Right cardiac atrium (tissue), 5 donors: ENCODE measurements around the gene SLC35F3. TPM values are rescaled to one million over a fixed set of nuclear protein-coding genes. Genes with fewer than 3 reads are reported as not detected.

Experiments used
- ATAC-seq, 2 donors: fragments of 200-7000 bp; cut with Tn5 transposase; one replicate each; pipeline versions ENCODE4 v1.8.0 to v1.9.1; 2020; ENCODE audit warnings: moderate library complexity in 2 of 2, mild to moderate bottlenecking in 1 of 2
- DNase-seq, 3 donors: peaks; one replicate each; pipeline ENCODE4 v3.0.0-alpha.2; 2020
- H3K27ac ChIP-seq: one replicate; pipeline ENCODE4 v1.5.1; 2013; ENCODE audit warnings: mild to moderate bottlenecking, low read length, control low read depth, moderate library complexity
- H3K27me3 ChIP-seq: one replicate; pipeline ENCODE4 v1.6.1; 2013; ENCODE audit not compliant: control insufficient read depth, insufficient read depth
- H3K4me1 ChIP-seq: one replicate; pipeline ENCODE4 v1.6.1; 2013; ENCODE audit warnings: low read length; ENCODE audit not compliant: control insufficient read depth, insufficient read depth
- H3K4me3 ChIP-seq: one replicate; pipeline ENCODE4 v1.5.1; 2013; ENCODE audit warnings: low read length, control low read depth
- H3K9me3 ChIP-seq: one replicate; pipeline ENCODE4 v1.6.1; 2013; ENCODE audit warnings: low read length; ENCODE audit not compliant: control insufficient read depth
- WGBS: extraction: QIAGEN DNeasy Blood & Tissue Kit; methylation state at CpG from one replicate; pipeline ENCODE4 v1.1.7; 2013; 5-methylcytosine and 5-hydroxymethylcytosine counted together
- intact Hi-C, 4 donors: fragments of 100-400 bp; cut with DNase I; formaldehyde crosslinking; loops; one replicate each; pipeline versions ENCODE4 v1.11.0 to v1.14.0; 2022 to 2023
- polyA plus RNA-seq: library from polyadenylated mRNA; stranded (reverse); fragments of 200-250 nt; gene quantifications from one replicate; pipeline ENCODE4 v1.2.3, GENCODE V29; 2013
- total RNA-seq, 4 donors: library from RNA; stranded (reverse); fragmentation: NEBNext Ultra II Directional; extraction: Animal tissue kit (Norgen Biotek cat#: 25700); gene quantifications; one replicate each; pipeline ENCODE4 v1.2.1, GENCODE V29; 2021
- donor health status: healthy with polysubstance abuse.
- donor health status: DM: no; HTN: yes; CAD: no.
- donor health status: DM: no; HTN: no; CAD: no.
- donor health status: DM: no; HTN: yes; CAD: no; lungs with severe emphysema.
- donor health status: DM: yes; HTN: yes; CAD: no.

SLC35F3 gene
- total and polyA plus RNA-seq, 5 donors, result 0.09 TPM; not detected in 4

- DNase-seq (no peak), ATAC-seq (no peak)
- intact Hi-C loops, result no loop called here
- no peak overlapping the region for H3K27ac ChIP-seq
- WGBS, result 59% methylated on average over 5 of the region's 5 CpGs
- no peaks in the 10 kb centered on the region for H3K9me3 ChIP-seq
- H3K4me1 ChIP-seq, result no peaks in the 10 kb centered on the region
- no peaks in the 10 kb centered on the region for H3K27me3 ChIP-seq
- H3K4me3 ChIP-seq, result no peak overlapping the region
These were observed 96.1 kb downstream of the SLC35F3 start for GRCh38 chr1:234000557-234001041.

GRCh38 chr1:234001817-234002216, 97.3 kb downstream of the SLC35F3 start:
- no peaks in the 10 kb centered on the region for H3K4me1 ChIP-seq
- no peak for DNase-seq
- intact Hi-C loops, result no loop called here
- H3K4me3 ChIP-seq, result no peak overlapping the region
- H3K27ac ChIP-seq, result no peak overlapping the region
- no peaks in the 10 kb centered on the region for H3K9me3 ChIP-seq
- H3K27me3 ChIP-seq, result no peaks in the 10 kb centered on the region
- no peak for ATAC-seq

GRCh38 chr1:234004591-234004990, 100.1 kb downstream of the SLC35F3 start:
- no peak for ATAC-seq
- DNase-seq, result no peak
- Histone ChIP-seq H3K4me1 (no peaks in the 10 kb centered on the region), H3K27ac (no peak overlapping the region), H3K9me3 (no peaks in the 10 kb centered on the region), H3K27me3 (no peaks in the 10 kb centered on the region), H3K4me3 (no peak overlapping the region)
- intact Hi-C loops, result no loop called here

- ATAC-seq (no peak), DNase-seq (no peak)
- Histone ChIP-seq H3K27ac (no peak overlapping the region), H3K4me1 (no peaks in the 10 kb centered on the region), H3K9me3 (no peaks in the 10 kb centered on the region), H3K27me3 (no peaks in the 10 kb centered on the region), H3K4me3 (no peak overlapping the region)
- intact Hi-C loops, result no loop called here
- 69% methylated on average over 1 of the region's 1 CpG for WGBS
These were observed 103.2 kb downstream of the SLC35F3 start for GRCh38 chr1:234007684-234008083.

GRCh38 chr1:234008591-234008990, 104.1 kb downstream of the SLC35F3 start:
- ATAC-seq, result no peak
- Histone ChIP-seq H3K4me1 (no peaks in the 10 kb centered on the region), H3K27me3 (no peaks in the 10 kb centered on the region), H3K4me3 (no peak overlapping the region), H3K9me3 (no peaks in the 10 kb centered on the region), H3K27ac (no peak overlapping the region)
- intact Hi-C loops, result no loop called here
- DNase-seq, result no peak

- no peak for ATAC-seq
- intact Hi-C loops, result no loop called here
- no peaks in the 10 kb centered on the region for H3K4me1 ChIP-seq
- H3K9me3 ChIP-seq, result no peaks in the 10 kb centered on the region
- WGBS, result 69% methylated on average over 1 of the region's 1 CpG
- no peaks in the 10 kb centered on the region for H3K27me3 ChIP-seq
- H3K27ac ChIP-seq, result no peak overlapping the region
- DNase-seq, result no peak
- H3K4me3 ChIP-seq, result no peak overlapping the region
These were observed 105.2 kb downstream of the SLC35F3 start for GRCh38 chr1:234009668-234010067.

GRCh38 chr1:234014208-234014607, 109.7 kb downstream of the SLC35F3 start:
- Histone ChIP-seq H3K4me1 (no peaks in the 10 kb centered on the region), H3K9me3 (no peaks in the 10 kb centered on the region), H3K27me3 (no peaks in the 10 kb centered on the region), H3K4me3 (no peak overlapping the region), H3K27ac (no peak overlapping the region)
- ATAC-seq, result no peak
- WGBS, result 70% methylated on average over 3 of the region's 3 CpGs
- no peak for DNase-seq
- intact Hi-C loops, result no loop called here

GRCh38 chr1:234018816-234019215, 114.3 kb downstream of the SLC35F3 start:
- Histone ChIP-seq H3K27me3 (no peaks in the 10 kb centered on the region), H3K9me3 (no peaks in the 10 kb centered on the region), H3K4me3 (no peak overlapping the region), H3K27ac (no peak overlapping the region), H3K4me1 (no peaks in the 10 kb centered on the region)
- intact Hi-C loops, result no loop called here
- ATAC-seq (no peak), DNase-seq (no peak)
- WGBS, result 94% methylated on average over 4 of the region's 4 CpGs

GRCh38 chr1:234019387-234019786, 114.9 kb downstream of the SLC35F3 start:
- ATAC-seq (no peak), DNase-seq (no peak)
- no peaks in the 10 kb centered on the region for H3K27me3 ChIP-seq
- 91% methylated on average over 2 of the region's 2 CpGs for WGBS
- H3K27ac ChIP-seq, result no peak overlapping the region
- no peak overlapping the region for H3K4me3 ChIP-seq
- intact Hi-C loops, result no loop called here
- no peaks in the 10 kb centered on the region for H3K4me1 ChIP-seq
- no peaks in the 10 kb centered on the region for H3K9me3 ChIP-seq

- no peaks in the 10 kb centered on the region for H3K27me3 ChIP-seq
- H3K27ac ChIP-seq, result no peak overlapping the region
- no peaks in the 10 kb centered on the region for H3K4me1 ChIP-seq
- H3K4me3 ChIP-seq, result no peak overlapping the region
- WGBS, result 89% methylated on average over 2 of the region's 2 CpGs
- DNase-seq (no peak), ATAC-seq (no peak)
- intact Hi-C loops, result no loop called here
- H3K9me3 ChIP-seq, result no peaks in the 10 kb centered on the region
These were observed 117.8 kb downstream of the SLC35F3 start for GRCh38 chr1:234022302-234022701.

GRCh38 chr1:234039603-234040002, 135.1 kb downstream of the SLC35F3 start:
- intact Hi-C loops, result no loop called here
- no peak for DNase-seq
- no peak overlapping the region for H3K4me3 ChIP-seq
- H3K27me3 ChIP-seq, result no peaks in the 10 kb centered on the region
- WGBS, result 84% methylated on average over 8 of the region's 8 CpGs
- no peak overlapping the region for H3K27ac ChIP-seq
- H3K9me3 ChIP-seq, result no peaks in the 10 kb centered on the region
- no peak for ATAC-seq
- H3K4me1 ChIP-seq, result no peaks in the 10 kb centered on the region
